Thoracic aorta (tissue), 2 donors: ENCODE results near the gene GMDS. TPM values are rescaled to one million over a fixed set of nuclear protein-coding genes. Genes with fewer than 3 reads are reported as not detected.
A peak's percentile ranks its signal among the peaks of the same experiment; 100 is the strongest.

ENCODE experiments used
- ATAC-seq: fragments of 150-250 bp; one replicate; pipeline ENCODE4 v1.8.0; 2017; ENCODE audit warnings: low read depth; ENCODE audit not compliant: insufficient number of reproducible peaks, low FRiP score
- DNase-seq: peaks from one replicate; pipeline ENCODE4 v3.0.0-alpha.2; 2020; ENCODE audit warnings: low spot score
- H3K27ac ChIP-seq, 2 donors: fragments of 200-600 bp; sonication (generic); 1 replicate in 1 of 2; 2 replicates in 1 of 2; pipeline ENCODE4 v1.5.1; 2016; ENCODE audit warnings: mild to moderate bottlenecking in 2 of 2, moderate library complexity in 2 of 2
- H3K27me3 ChIP-seq: fragments of 200-600 bp; sonication (generic); replicated peaks from 2 replicates; pipeline ENCODE4 v1.6.0; 2016; ENCODE audit warnings: mild to moderate bottlenecking; ENCODE audit not compliant: insufficient read depth
- H3K36me3 ChIP-seq: fragments of 200-600 bp; sonication (generic); one replicate; pipeline ENCODE4 v1.5.1; 2016
- H3K4me1 ChIP-seq, 2 donors: fragments of 200-600 bp; sonication (generic); 1 replicate in 1 of 2; 2 replicates in 1 of 2; pipeline versions ENCODE4 v1.5.1 to v1.6.0; 2016; ENCODE audit warnings: low read depth in 2 of 2, mild to moderate bottlenecking in 1 of 2; ENCODE audit not compliant: control insufficient read depth in 1 of 2
- H3K4me3 ChIP-seq: fragments of 200-600 bp; sonication (generic); 2 replicates; pipeline ENCODE4 v1.5.1; 2016; ENCODE audit warnings: mild to moderate bottlenecking
- H3K9me3 ChIP-seq: fragments of 200-600 bp; sonication (generic); 2 replicates; pipeline ENCODE4 v1.5.1; 2016
- CTCF ChIP-seq: fragments of 200-600 bp; sonication (generic); IDR thresholded peaks from one replicate; pipeline ENCODE4 v1.5.1; 2019; ENCODE audit warnings: antibody characterized with exemption
- total RNA-seq, 2 donors: library from RNA; depleted of rRNA; stranded (reverse); fragments of >200 nt; gene quantifications; one replicate each; pipeline versions ENCODE4 v1.1.0 to v1.2.3, GENCODE V29; 2016

GMDS gene
- total RNA-seq, 2 donors from 2014 or later: 87.8 to 87.9 TPM

GRCh38 chr6:1619673-1620503 lies 625.5 kb downstream of the GMDS start:
- TF ChIP-seq CTCF: no peak

GRCh38 chr6:1619098-1619672 lies 626.2 kb downstream of the GMDS start:
- no peak for DNase-seq
- Histone ChIP-seq H3K4me3 (peak overlapping the region; percentile 81), H3K27me3 (no peaks in the 10 kb centered on the region), H3K9me3 (no peaks in the 10 kb centered on the region), H3K27ac (peak overlapping the region; percentile 97 to 98), H3K4me1 (peaks cover 0 to 69% of the 10 kb centered on the region in 2 donors), H3K36me3 (peaks cover 7% of the 10 kb centered on the region)
- peak; percentile 11 for TF ChIP-seq CTCF
- ATAC-seq: no peak

More at GRCh38 chr6:1619673-1620503, 625.5 kb downstream of the GMDS start:
- DNase-seq (no peak), ATAC-seq (no peak)
- Histone ChIP-seq H3K9me3 (no peaks in the 10 kb centered on the region), H3K4me3 (peak overlapping the region; percentile 81), H3K27me3 (no peaks in the 10 kb centered on the region), H3K36me3 (peaks cover 3% of the 10 kb centered on the region), H3K4me1 (peaks cover 0 to 69% of the 10 kb centered on the region in 2 donors), H3K27ac (peak overlapping the region; percentile 97 to 98)

GRCh38 chr6:1618311-1619097 lies 626.9 kb downstream of the GMDS start:
- peak overlapping the region; percentile 81 for H3K4me3 ChIP-seq
- H3K9me3 ChIP-seq: no peaks in the 10 kb centered on the region
- no peak for TF ChIP-seq CTCF
- peak overlapping the region; percentile 97 to 98 for H3K27ac ChIP-seq
- H3K27me3 ChIP-seq: no peaks in the 10 kb centered on the region
- ATAC-seq (no peak), DNase-seq (no peak)
- H3K4me1 ChIP-seq: peaks cover 0 to 69% of the 10 kb centered on the region in 2 donors
- H3K36me3 ChIP-seq: peaks cover 14% of the 10 kb centered on the region

- Histone ChIP-seq H3K4me3 (peak overlapping the region; percentile 81), H3K4me1 (peaks cover 0 to 64% of the 10 kb centered on the region in 2 donors), H3K36me3 (peaks cover 19% of the 10 kb centered on the region), H3K9me3 (no peaks in the 10 kb centered on the region), H3K27me3 (no peaks in the 10 kb centered on the region), H3K27ac (peak overlapping the region; percentile 97 to 98)
- no peak for ATAC-seq
- DNase-seq: no peak
- TF ChIP-seq CTCF: no peak
These were observed 627.7 kb downstream of the GMDS start for GRCh38 chr6:1617466-1618310.
